Endothelial cell of umbilical vein (primary cell): ENCODE results near the gene CLN3.
"Not testable (repeated sequence)": the region's sequence is repeated elsewhere in the genome, so short reads cannot be mapped to it uniquely, and the experiment has no call there.

Experiments
- FOS ChIP-seq: IDR thresholded peaks from 2 replicates; pipeline ENCODE4 v1.6.1; 2011; ENCODE audit warnings: mild to moderate bottlenecking, low read length, moderate library complexity, borderline replicate concordance; ENCODE audit not compliant: insufficient read depth
- POLR2A ChIP-seq: IDR thresholded peaks from 2 replicates; pipeline ENCODE4 v1.6.1; 2012; ENCODE audit warnings: low read depth, mild to moderate bottlenecking, control low read depth, low read length
- POLR2AphosphoS5 ChIP-seq: IDR thresholded peaks from 2 replicates; pipeline ENCODE4 v1.6.1; 2012; ENCODE audit warnings: low read depth, mild to moderate bottlenecking, control low read depth, low read length, moderate library complexity; ENCODE audit not compliant: insufficient read depth
- TF ChIP-seq, protein P1 (sequence below), 2 donors: IDR thresholded peaks; 1 replicate in 1 of 2; 2 replicates in 1 of 2; pipeline ENCODE4 v1.5.1; 2011; ENCODE audit warnings: low read length in 2 of 2, mild to moderate bottlenecking in 2 of 2, moderate library complexity in 2 of 2, control low read depth in 1 of 2, inconsistent platforms in 1 of 2, low read depth in 1 of 2; ENCODE audit not compliant: insufficient read depth in 1 of 2; ENCODE audit errors: extremely low read depth in 1 of 2

DNA sequence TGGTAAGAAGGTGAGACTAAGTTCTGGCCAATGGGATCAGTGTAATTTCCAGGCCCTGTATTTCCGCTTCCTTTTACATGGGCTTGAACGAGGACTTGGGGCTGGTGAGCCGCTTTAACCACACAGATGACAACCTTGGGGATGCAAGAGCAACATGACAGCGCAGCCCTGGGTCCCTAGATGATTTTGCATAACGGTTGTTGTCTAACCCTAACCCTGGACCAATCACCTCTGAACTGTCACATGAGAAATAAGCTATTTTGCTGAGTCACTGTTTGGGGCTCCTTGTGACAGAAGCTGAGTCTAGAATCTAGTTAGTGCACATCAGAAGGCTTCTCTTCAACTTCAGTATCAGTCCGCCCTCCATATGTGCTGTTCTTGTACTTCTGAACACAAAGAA is 44.8 kb downstream of the CLN3 start:
- TF ChIP-seq, protein P1, sequence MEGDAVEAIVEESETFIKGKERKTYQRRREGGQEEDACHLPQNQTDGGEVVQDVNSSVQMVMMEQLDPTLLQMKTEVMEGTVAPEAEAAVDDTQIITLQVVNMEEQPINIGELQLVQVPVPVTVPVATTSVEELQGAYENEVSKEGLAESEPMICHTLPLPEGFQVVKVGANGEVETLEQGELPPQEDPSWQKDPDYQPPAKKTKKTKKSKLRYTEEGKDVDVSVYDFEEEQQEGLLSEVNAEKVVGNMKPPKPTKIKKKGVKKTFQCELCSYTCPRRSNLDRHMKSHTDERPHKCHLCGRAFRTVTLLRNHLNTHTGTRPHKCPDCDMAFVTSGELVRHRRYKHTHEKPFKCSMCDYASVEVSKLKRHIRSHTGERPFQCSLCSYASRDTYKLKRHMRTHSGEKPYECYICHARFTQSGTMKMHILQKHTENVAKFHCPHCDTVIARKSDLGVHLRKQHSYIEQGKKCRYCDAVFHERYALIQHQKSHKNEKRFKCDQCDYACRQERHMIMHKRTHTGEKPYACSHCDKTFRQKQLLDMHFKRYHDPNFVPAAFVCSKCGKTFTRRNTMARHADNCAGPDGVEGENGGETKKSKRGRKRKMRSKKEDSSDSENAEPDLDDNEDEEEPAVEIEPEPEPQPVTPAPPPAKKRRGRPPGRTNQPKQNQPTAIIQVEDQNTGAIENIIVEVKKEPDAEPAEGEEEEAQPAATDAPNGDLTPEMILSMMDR (IDR thresholded peaks at IDR 0.05; ENCODE audit: extremely low read depth in 1 of 2, insufficient read depth in 1 of 2, low read depth in 1 of 2, low read length in 2 of 2): not testable (repeated sequence)
- not testable (repeated sequence) for TF ChIP-seq POLR2AphosphoS5, POLR2A, FOS
